SK-N-MC (cell line): ENCODE results near the gene NANOS3.

ENCODE experiments used
- EZH2 ChIP-seq: fragments of 200-600 bp; sonication (generic); IDR thresholded peaks from one replicate; pipeline ENCODE4 v1.6.1; 2017; ENCODE audit warnings: antibody characterized with exemption
- FOXP2 ChIP-seq: optimal IDR thresholded peaks from 2 replicates; pipeline ENCODE3; 2011; ENCODE audit warnings: mild to moderate bottlenecking, moderate library complexity; ENCODE audit not compliant: insufficient read depth; ENCODE audit errors: extremely low read length, control extremely low read depth
- POLR2AphosphoS5 ChIP-seq: IDR thresholded peaks from 2 replicates; pipeline ENCODE4 v1.6.1; 2012; ENCODE audit warnings: mild to moderate bottlenecking, low read depth, low read length, borderline replicate concordance

DNA sequence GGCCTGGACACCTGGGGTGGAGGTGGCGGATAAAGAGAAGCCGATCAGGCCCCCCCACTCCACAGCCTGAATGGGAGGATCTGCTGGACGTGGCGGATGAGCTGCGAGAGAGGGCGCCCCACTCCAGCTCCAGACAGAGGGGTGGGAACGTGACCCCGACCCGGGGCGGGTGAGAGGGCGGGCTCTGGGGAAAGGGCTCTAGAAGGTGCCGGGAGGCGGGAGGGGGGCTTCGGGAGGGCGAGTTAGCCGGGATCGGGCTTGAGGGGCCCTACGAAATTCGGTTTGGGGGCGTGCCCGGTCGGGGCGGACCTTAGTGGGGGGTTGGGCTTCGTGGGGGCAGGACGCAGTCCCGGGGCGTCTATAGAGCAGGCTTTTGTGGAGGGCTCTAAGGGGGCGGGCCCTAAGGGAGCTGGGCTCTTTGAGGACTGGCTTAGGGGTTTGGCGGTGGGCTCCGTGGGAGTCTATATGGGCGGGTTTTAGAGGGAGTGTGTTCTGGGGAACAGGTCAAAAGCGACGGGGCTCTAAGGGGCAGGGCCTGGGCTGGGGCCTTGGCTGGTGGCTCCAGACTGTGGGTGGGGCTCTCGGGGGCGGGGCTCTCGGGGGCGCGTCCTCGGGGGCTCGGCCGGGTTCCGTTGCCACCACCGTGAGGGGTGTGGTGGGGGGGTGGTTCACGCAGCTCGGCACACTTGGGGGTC, 4.1 kb upstream of the NANOS3 start:
- TF ChIP-seq POLR2AphosphoS5 (no peak), EZH2 (no peak), FOXP2 (no peak)
